Stimulated activated CD8-positive, alpha-beta memory T cell treated with anti-CD3 and anti-CD28 coated beads, Interleukin-2, amount 100 ng/mL, for 1 hour (primary cell): ENCODE results near the gene PDYN.

Experiments
- DNase-seq, 2 donors: peaks; one replicate each; pipeline ENCODE4 v3.0.0-alpha.2; 2020; ENCODE audit warnings: low read depth in 2 of 2

The PDYN gene

GRCh38 chr20:1951436-1952115, 42.3 kb downstream of the PDYN start:
- no peak for DNase-seq

- DNase-seq: no peak
Measured at GRCh38 chr20:1950836-1951235, 43.0 kb downstream of the PDYN start.

- DNase-seq: no peak
Measured at GRCh38 chr20:1949347-1950100, 44.3 kb downstream of the PDYN start.

- DNase-seq: no peak
Measured at GRCh38 chr20:1947535-1947846, 46.4 kb downstream of the PDYN start.

- DNase-seq: no peak
Measured at GRCh38 chr20:1946762-1947534, 46.9 kb downstream of the PDYN start.

GRCh38 chr20:1946442-1946761, 47.5 kb downstream of the PDYN start:
- DNase-seq: no peak

GRCh38 chr20:1945660-1946059, 48.2 kb downstream of the PDYN start:
- DNase-seq: no peak

GRCh38 chr20:1945134-1945618, 48.7 kb downstream of the PDYN start:
- DNase-seq: no peak

- no peak for DNase-seq
Measured at GRCh38 chr20:1944345-1945091, 49.3 kb downstream of the PDYN start.

GRCh38 chr20:1943275-1944002, 50.4 kb downstream of the PDYN start:
- no peak for DNase-seq

- DNase-seq: no peak
Measured at GRCh38 chr20:1942486-1943274, 51.2 kb downstream of the PDYN start.

GRCh38 chr20:1942061-1942460, 51.8 kb downstream of the PDYN start:
- no peak for DNase-seq

- no peak for DNase-seq
Measured at GRCh38 chr20:1941226-1941625, 52.6 kb downstream of the PDYN start.

- DNase-seq: no peak
Measured at GRCh38 chr20:1940581-1940980, 53.3 kb downstream of the PDYN start.

- DNase-seq: no peak
Measured at GRCh38 chr20:1939270-1939595, 54.6 kb downstream of the PDYN start.

GRCh38 chr20:1938464-1939269, 55.2 kb downstream of the PDYN start:
- DNase-seq: no peak

GRCh38 chr20:1937316-1937976, 56.4 kb downstream of the PDYN start:
- DNase-seq: no peak

- no peak for DNase-seq
Measured at GRCh38 chr20:1935696-1936366, 58.0 kb downstream of the PDYN start.
